ENCODE measurements around the gene CFAP251.

GRCh38 chr12:122013136-122013535, 94.7 kb downstream of the CFAP251 start:
- TF ChIP-seq CTCF (IDR thresholded peaks at IDR 0.05 in 4 of 5, conservative IDR thresholded peaks at IDR 0.05 in 1 of 5) (no peak), POLR2A (IDR thresholded peaks at IDR 0.05) (no peak)

All from gastrocnemius medialis (tissue), 4 donors.